ENCODE measurements around the gene MPPED1. TPM values are rescaled to one million over a fixed set of nuclear protein-coding genes. Genes with fewer than 3 reads are reported as not detected.

MPPED1 gene
- polyA plus RNA-seq, 1 donor: 0.35 TPM

- DNase-seq (ENCODE audit: low read depth): no peak
Observed at GRCh38 chr22:43429426-43429825, 17.6 kb downstream of the MPPED1 start.

GRCh38 chr22:43431808-43432554 lies 20.2 kb downstream of the MPPED1 start:
- no peak for DNase-seq (ENCODE audit: low read depth)

GRCh38 chr22:43432883-43433415 lies 21.1 kb downstream of the MPPED1 start:
- DNase-seq (ENCODE audit: low read depth): no peak

- no peak for DNase-seq (ENCODE audit: low read depth)
Observed at GRCh38 chr22:43433451-43434274, 21.8 kb downstream of the MPPED1 start.

GRCh38 chr22:43434275-43434927 lies 22.6 kb downstream of the MPPED1 start:
- DNase-seq (ENCODE audit: low read depth): no peak

- no peak for DNase-seq (ENCODE audit: low read depth)
Observed at GRCh38 chr22:43434928-43435311, 23.1 kb downstream of the MPPED1 start.

- no peak for DNase-seq (ENCODE audit: low read depth)
Observed at GRCh38 chr22:43435851-43436811, 24.3 kb downstream of the MPPED1 start.

GRCh38 chr22:43436868-43437267 lies 25.1 kb downstream of the MPPED1 start:
- no peak for DNase-seq (ENCODE audit: low read depth)

- no peak for DNase-seq (ENCODE audit: low read depth)
Observed at GRCh38 chr22:43437871-43438475, 26.2 kb downstream of the MPPED1 start.

GRCh38 chr22:43438666-43439347 lies 27.0 kb downstream of the MPPED1 start:
- no peak for DNase-seq (ENCODE audit: low read depth)

GRCh38 chr22:43439368-43440103 lies 27.7 kb downstream of the MPPED1 start:
- DNase-seq (ENCODE audit: low read depth): no peak

GRCh38 chr22:43440104-43440387 lies 28.2 kb downstream of the MPPED1 start:
- DNase-seq (ENCODE audit: low read depth): no peak

- no peak for DNase-seq (ENCODE audit: low read depth)
Observed at GRCh38 chr22:43440556-43440955, 28.7 kb downstream of the MPPED1 start.

GRCh38 chr22:43441216-43441615 lies 29.4 kb downstream of the MPPED1 start:
- no peak for DNase-seq (ENCODE audit: low read depth)

GRCh38 chr22:43441751-43442150 lies 29.9 kb downstream of the MPPED1 start:
- no peak for DNase-seq (ENCODE audit: low read depth)

- no peak for DNase-seq (ENCODE audit: low read depth)
Observed at GRCh38 chr22:43442386-43443151, 30.8 kb downstream of the MPPED1 start.

- DNase-seq (ENCODE audit: low read depth): no peak
Observed at GRCh38 chr22:43443152-43443471, 31.3 kb downstream of the MPPED1 start.

- DNase-seq (ENCODE audit: low read depth): no peak
Observed at GRCh38 chr22:43446037-43446803, 34.4 kb downstream of the MPPED1 start.
